Activated T-cell treated with anti-CD3 and anti-CD28 coated beads, Interleukin-2, amount 50 U/mL, for 4 hours (primary cell): ENCODE data around the gene TMCC2. TPM values are rescaled to one million over a fixed set of nuclear protein-coding genes. Genes with fewer than 3 reads are reported as not detected.
A peak's percentile ranks its signal among the peaks of the same experiment; 100 is the strongest.

Source experiments
- ATAC-seq, 2 donors: fragments of 200-7000 bp; cut with Tn5 transposase; one replicate each; pipeline ENCODE4 v1.10.0; 2021
- DNase-seq: peaks from one replicate; pipeline ENCODE4 v3.0.0-alpha.2; 2020
- H3K27me3 Mint-ChIP-seq: one replicate; pipeline ENCODE4 v1.8.0; 2021; ENCODE audit warnings: low read depth, mixed read lengths
- H3K36me3 Mint-ChIP-seq: one replicate; pipeline ENCODE4 v1.8.0; 2022; ENCODE audit warnings: mixed read lengths; ENCODE audit not compliant: insufficient read depth
- H3K4me1 Mint-ChIP-seq: one replicate; pipeline ENCODE4 v1.8.0; 2021; ENCODE audit warnings: low read depth, mixed read lengths
- H3K4me3 Mint-ChIP-seq: one replicate; pipeline ENCODE4 v1.8.0; 2021; ENCODE audit warnings: mild to moderate bottlenecking, moderate library complexity, mixed read lengths
- H3K9me3 Mint-ChIP-seq: one replicate; pipeline ENCODE4 v1.8.0; 2021; ENCODE audit warnings: mixed read lengths
- total RNA-seq, 3 donors: library from RNA; stranded (reverse); gene quantifications; one replicate each; pipeline ENCODE4 v1.2.1, GENCODE V29; 2021

TMCC2 gene
- total RNA-seq, 3 donors from 2014 or later = 7.8 to 13.6 (median 11.5) TPM

DNA sequence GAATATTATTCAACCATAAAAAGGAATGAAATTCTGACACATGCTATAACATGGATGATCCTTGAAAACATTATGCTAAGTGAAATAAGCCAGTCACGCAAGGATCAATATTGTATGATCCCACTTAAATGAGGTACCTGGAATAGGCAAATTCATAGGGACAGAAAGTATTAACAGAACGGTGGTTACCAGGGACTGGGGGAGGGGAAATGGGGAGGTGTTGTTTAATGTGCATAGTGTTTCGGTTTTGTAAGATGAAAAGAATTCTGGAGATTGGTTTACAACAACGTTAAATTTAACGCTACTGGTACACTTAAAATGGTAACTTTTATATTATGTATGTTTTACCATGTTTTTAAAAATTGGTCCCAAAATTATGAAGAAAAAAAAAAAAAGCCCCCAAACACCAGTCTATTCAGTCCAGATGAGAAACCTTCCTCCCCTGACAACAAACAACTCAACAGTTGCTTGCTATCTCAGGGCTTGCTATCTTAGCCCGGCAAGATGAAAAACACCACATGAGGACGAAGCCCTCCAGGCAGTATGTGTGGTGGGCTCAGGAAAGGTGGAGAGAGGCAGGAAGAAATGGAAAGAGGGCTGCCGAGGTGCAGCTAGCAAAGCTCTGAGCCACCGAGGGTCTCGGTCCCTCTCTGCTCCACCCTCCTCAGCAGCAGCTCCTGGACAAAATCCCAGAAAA lies 85.3 kb downstream of the TMCC2 start:
- Mint-ChIP-seq H3K27me3 (no peaks in the 10 kb centered on the region), H3K36me3 (peaks cover 31% of the 10 kb centered on the region), H3K9me3 (no peaks in the 10 kb centered on the region), H3K4me3 (peak overlapping the region; percentile 74), H3K4me1 (peaks cover 87% of the 10 kb centered on the region)
- DNase-seq = no peak
- ATAC-seq = no peak

GRCh38 chr1:205313563-205314308 lies 86.0 kb downstream of the TMCC2 start:
- Mint-ChIP-seq H3K4me3 (peak overlapping the region; percentile 74), H3K9me3 (no peaks in the 10 kb centered on the region), H3K4me1 (peaks cover 93% of the 10 kb centered on the region), H3K36me3 (peaks cover 24% of the 10 kb centered on the region), H3K27me3 (no peaks in the 10 kb centered on the region)
- peak; percentile 74 to 78 for ATAC-seq
- peak; percentile 17 for DNase-seq

DNA sequence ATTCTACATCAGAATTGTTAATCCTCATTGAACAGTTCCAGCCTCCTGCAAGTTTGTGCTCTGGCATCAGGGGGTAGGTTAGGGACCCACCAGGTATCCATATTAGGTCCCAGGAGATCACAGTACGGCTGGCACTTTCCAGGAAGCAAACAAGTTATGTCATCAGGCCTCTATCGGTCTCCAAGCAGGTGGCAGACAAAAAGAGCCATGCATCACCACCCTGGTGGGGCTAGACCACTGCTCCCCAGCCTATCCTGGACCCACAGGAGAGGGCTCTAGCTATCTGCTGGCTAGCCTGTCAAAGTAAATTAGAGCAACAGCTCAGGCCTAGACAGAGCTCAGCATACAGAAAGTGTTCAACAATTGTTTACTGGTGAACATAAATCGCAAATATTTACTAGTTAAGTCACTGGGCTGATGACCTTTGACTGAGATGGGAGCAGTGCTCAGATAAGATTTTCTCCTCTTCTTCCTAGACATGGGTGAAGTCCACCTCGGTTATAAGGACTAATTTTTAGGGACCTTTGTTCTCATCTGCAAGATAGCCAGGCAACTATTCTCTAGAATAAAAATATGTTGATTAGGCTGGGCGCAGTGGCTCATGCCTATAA lies 87.4 kb downstream of the TMCC2 start:
- ATAC-seq (no peak), DNase-seq (no peak)
- Mint-ChIP-seq H3K9me3 (no peaks in the 10 kb centered on the region), H3K36me3 (peaks cover 15% of the 10 kb centered on the region), H3K27me3 (no peaks in the 10 kb centered on the region), H3K4me3 (peak overlapping the region; percentile 74), H3K4me1 (peaks cover 98% of the 10 kb centered on the region)

- no peaks in the 10 kb centered on the region for H3K27me3 Mint-ChIP-seq
- H3K36me3 Mint-ChIP-seq = peaks cover 9% of the 10 kb centered on the region
- peaks cover 96% of the 10 kb centered on the region for H3K4me1 Mint-ChIP-seq
- ATAC-seq (no peak), DNase-seq (no peak)
- H3K4me3 Mint-ChIP-seq = peak overlapping the region; percentile 34
- H3K9me3 Mint-ChIP-seq = no peaks in the 10 kb centered on the region
These were observed 88.4 kb downstream of the TMCC2 start for GRCh38 chr1:205316161-205316566.

DNA sequence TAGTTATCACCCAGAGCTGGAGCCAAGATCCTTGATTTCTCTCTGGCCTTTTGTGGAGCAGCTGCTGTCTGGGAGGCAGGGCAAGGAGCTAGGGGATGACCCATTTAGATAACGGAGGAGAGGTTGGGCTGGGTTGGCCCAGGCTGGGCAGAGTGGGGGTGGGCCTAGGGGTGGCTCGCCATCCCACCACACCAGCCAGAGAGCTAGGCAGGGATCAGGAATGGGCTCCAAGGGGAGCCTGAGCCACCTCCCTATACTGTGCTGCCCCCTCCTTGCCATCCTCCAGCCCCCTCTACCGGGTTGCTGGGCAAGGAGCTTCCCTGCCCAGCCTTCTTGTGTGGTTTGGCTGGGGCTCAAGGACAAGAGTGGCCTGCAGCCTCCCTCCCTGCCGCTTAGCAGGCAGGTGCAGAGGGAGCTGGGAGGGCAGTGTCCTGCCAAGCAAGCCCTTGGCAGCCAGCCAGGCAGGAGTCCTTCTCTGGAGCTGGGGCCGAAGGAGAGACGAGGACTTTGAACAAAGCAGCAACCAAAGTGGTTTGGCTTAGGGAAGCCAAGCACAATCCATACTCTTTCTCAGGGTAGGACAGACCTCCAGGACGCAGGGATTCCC lies 89.7 kb downstream of the TMCC2 start:
- H3K4me3 Mint-ChIP-seq = peak overlapping the region; percentile 34
- ATAC-seq = no peak

GRCh38 chr1:205318231-205318991 lies 90.7 kb downstream of the TMCC2 start:
- H3K4me3 Mint-ChIP-seq = peak overlapping the region; percentile 73
- H3K4me1 Mint-ChIP-seq = peaks cover 79% of the 10 kb centered on the region
- no peaks in the 10 kb centered on the region for H3K9me3 Mint-ChIP-seq
- H3K27me3 Mint-ChIP-seq = no peaks in the 10 kb centered on the region
- ATAC-seq (no peak), DNase-seq (no peak)
- no peaks in the 10 kb centered on the region for H3K36me3 Mint-ChIP-seq

More for the DNA sequence above, 89.7 kb downstream of the TMCC2 start:
- no peak for DNase-seq
- Mint-ChIP-seq H3K9me3 (no peaks in the 10 kb centered on the region), H3K27me3 (no peaks in the 10 kb centered on the region), H3K4me1 (peaks cover 89% of the 10 kb centered on the region), H3K36me3 (no peaks in the 10 kb centered on the region)

DNA sequence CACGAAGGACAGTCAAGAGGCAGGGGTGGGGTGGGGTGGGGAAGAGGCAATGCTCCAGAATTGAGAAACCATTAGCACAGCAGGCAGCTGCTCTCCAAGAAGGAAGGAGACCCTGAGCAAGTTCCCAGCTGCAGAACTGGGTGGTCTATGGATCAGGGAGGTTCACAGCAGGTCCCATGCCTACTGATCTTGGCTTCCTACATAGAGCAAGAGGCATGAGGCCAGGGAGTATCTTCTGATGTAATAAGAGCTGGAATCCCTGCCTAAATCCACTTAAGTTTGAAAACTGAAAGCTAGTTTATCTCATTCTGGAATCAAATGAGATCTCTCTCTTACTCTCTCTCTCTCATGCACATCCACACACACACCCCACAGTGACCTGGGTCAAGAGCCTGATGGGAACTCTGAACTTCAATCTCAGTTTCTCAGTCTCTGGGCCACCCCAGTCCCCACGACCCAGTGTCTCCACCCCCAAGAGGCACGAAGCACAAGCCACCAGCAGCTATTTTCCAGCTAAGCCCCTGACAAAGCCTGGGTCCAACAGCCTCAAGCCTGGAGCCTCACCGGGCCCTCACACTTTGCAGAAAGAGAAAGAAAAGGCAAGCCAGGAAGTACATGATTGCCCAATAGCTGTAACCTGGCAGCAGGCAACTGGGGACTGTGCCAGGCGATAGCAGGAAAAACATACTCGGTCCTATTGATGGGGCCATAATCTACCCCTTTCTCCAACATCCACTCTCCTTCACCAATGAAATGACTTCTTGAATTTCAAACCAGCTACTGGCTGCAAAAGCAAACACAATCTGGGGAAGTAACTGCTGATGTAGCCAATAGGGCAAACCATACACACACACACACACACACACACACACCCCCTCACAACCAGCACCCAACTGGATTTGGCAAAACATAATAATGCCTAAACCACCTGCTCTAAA lies 91.6 kb downstream of the TMCC2 start:
- peaks cover 76% of the 10 kb centered on the region for H3K4me1 Mint-ChIP-seq
- H3K27me3 Mint-ChIP-seq = no peaks in the 10 kb centered on the region
- H3K9me3 Mint-ChIP-seq = no peaks in the 10 kb centered on the region
- peak in 1 of 2 donors; percentile 23 for ATAC-seq
- H3K4me3 Mint-ChIP-seq = peak overlapping the region; percentile 91
- no peak for DNase-seq
- H3K36me3 Mint-ChIP-seq = no peaks in the 10 kb centered on the region

DNA sequence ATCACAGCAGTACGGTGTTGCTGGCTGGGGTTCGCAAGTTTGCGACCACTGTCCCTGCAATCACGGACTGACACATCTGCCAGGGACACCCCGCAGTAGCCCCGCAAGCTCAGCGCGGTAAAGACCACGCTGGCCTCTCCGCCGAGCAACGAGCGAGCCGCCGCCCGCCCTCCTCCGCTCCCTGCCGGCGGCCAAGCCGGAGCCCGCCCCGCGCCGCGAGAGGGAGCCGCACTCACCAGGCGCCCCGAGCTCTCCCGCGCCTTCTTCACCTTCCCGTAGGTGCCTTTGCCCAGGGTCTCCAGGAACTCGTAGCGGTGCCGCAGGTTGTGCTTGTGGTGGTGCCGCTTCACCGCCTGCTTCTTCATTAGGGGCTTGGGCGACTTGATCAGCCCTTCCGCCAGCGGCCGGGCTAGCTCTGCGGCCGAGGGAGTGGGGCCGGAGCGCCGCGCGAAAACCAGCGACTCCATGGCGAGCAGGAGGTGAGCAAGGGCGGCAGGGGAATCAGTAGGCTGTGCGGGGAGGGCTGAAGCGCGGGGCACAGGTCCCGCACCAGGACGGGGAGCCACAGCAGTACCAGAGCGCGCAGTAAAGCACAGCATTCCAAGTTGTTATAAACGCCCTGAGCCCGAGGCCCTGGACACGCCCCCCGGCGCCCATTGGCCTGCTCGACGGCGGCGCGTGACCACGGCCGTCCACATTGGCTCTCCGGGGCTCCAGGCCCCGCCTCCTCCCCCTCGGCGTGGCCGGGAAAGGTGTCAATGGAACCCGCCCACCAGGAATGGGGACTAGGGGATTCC lies 93.6 kb downstream of the TMCC2 start, which contains the start of gene NUAK2:
Gene NUAK2, minus strand, starts transcription at position 584 of the 797 bp plus-strand sequence. Its CDS starts 117 bp downstream, at position 467.
- no peaks in the 10 kb centered on the region for H3K27me3 Mint-ChIP-seq
- no peaks in the 10 kb centered on the region for H3K36me3 Mint-ChIP-seq
- no peaks in the 10 kb centered on the region for H3K9me3 Mint-ChIP-seq
- peak within 1 kb of the TSS; percentile 91 for H3K4me3 Mint-ChIP-seq
- peaks cover 71% of the 10 kb centered on the region for H3K4me1 Mint-ChIP-seq
- peak; percentile 88 to 90 for ATAC-seq
- peak; percentile 83 for DNase-seq

DNA sequence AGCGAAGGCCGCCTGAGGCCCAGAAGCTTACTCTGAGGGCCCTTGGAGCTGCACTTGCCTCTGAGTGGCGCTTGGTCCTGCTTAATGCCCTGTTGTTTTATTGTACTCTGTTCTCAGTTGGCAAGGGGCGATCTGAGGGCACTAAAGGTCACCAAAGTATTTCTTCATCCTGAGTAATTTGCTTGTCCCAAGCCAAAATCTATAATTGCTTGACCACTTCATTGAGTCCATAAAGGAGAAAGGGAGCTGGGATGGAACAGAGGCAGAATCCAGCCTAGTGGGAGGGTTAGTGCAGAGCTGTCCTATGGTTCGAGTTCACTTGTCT lies 94.2 kb downstream of the TMCC2 start:
- ATAC-seq = no peak
- H3K36me3 Mint-ChIP-seq = no peaks in the 10 kb centered on the region
- H3K9me3 Mint-ChIP-seq = no peaks in the 10 kb centered on the region
- peaks cover 65% of the 10 kb centered on the region for H3K4me1 Mint-ChIP-seq
- H3K4me3 Mint-ChIP-seq = peak overlapping the region; percentile 91
- peaks cover under 1% of the 10 kb centered on the region for H3K27me3 Mint-ChIP-seq
- no peak for DNase-seq

Other genes with a start within 250 kb of the TMCC2 start
- not detected for gene CNTN2, start 184.7 kb upstream of the TMCC2 start, total RNA-seq
- 1 to 10 TPM; 2.3 to 3.1 (median 2.9) TPM for gene TMEM81, start 143.5 kb upstream of the TMCC2 start, total RNA-seq
- gene RBBP5, start 106.0 kb upstream of the TMCC2 start, total RNA-seq = 10 to 100 TPM; 27.4 to 36.2 (median 31.2) TPM
- 10 to 100 TPM; 13.8 to 15.9 (median 15.0) TPM for gene DSTYK, start 16.2 kb upstream of the TMCC2 start, total RNA-seq
- 1 to 10 TPM; 1.4 to 1.7 (median 1.5) TPM for gene NUAK2, start 93.8 kb downstream of the TMCC2 start, total RNA-seq
- under 1 TPM in 1 of 3 donors, not detected in 2; 0.05 TPM for gene KLHDC8A, start 129.0 kb downstream of the TMCC2 start, total RNA-seq
- gene LEMD1, start 194.1 kb downstream of the TMCC2 start, total RNA-seq = under 1 TPM in 1 of 3 donors, not detected in 2; 0.74 TPM
- under 1 TPM in 2 of 3 donors, not detected in 1; 0.11 to 0.13 TPM for gene BLACAT1, start 228.1 kb downstream of the TMCC2 start, total RNA-seq